K562 (cell line): ENCODE data around the gene FLRT1. TPM values are rescaled to one million over a fixed set of nuclear protein-coding genes. Genes with fewer than 3 reads are reported as not detected.

Experiments used
- ATAC-seq: fragments of 200-7000 bp; cut with Tn5 transposase; 3 replicates; pipeline ENCODE4 v1.9.1; 2020; ENCODE audit warnings: moderate library complexity
- BruUV-seq: library from RNA; stranded (reverse); fragments of 400-500 nt; replicated peaks from 2 replicates; lab custom pipeline; 2021; lab: Mats Ljungman, UMichigan
- CTCF ChIA-PET: fragments of 300-600 bp; formaldehyde crosslinking; extraction: SDS; loops from one replicate; lab custom pipeline; 2021; ENCODE audit warnings: low intra/inter-chr PET ratio; lab: Yijun Ruan, JAX
- POLR2A ChIA-PET: fragments of 300-600, 350-650 bp; sonication (Branson Sonifier 250); formaldehyde crosslinking; extraction: SDS; loops from one replicate; lab custom pipeline; 2021; ENCODE audit warnings: antibody characterized with exemption, inconsistent platforms; lab: Yijun Ruan, JAX
- DNase-seq, 4 experiments: peaks; one replicate each; pipeline versions ENCODE4 v3.0.0 to v3.0.0-alpha.2; 2011 to 2018; ENCODE audit warnings: low spot score in 3 of 4, mixed read lengths in 3 of 4; ENCODE audit errors: extremely low read depth in 1 of 4
- FAIRE-seq: peaks from 2 replicates; lab custom pipeline; 2011; peaks lifted over from hg19 to GRCh38; lab: Jason Lieb, UNC
- H2AFZ ChIP-seq: 2 replicates; pipeline ENCODE4 v1.6.0; 2011; ENCODE audit warnings: low read depth, low read length, control low read depth, inconsistent platforms
- H3K27ac ChIP-seq: fragments of 200-600 bp; 3 replicates; pipeline ENCODE4 v1.8.0; 2011; ENCODE audit warnings: low read depth, mild to moderate bottlenecking, control low read depth, inconsistent platforms, low read length, moderate library complexity, mixed read lengths; ENCODE audit errors: extremely low read depth
- H3K27me3 ChIP-seq, 2 experiments: fragments of 300-600 bp in 1 of 2; 2 replicates in 1 of 2; 3 replicates in 1 of 2; pipeline versions ENCODE4 v1.6.0 to v1.8.0; 2011; ENCODE audit warnings: inconsistent platforms in 2 of 2, low read length in 2 of 2, mild to moderate bottlenecking in 1 of 2, mixed read lengths in 1 of 2, moderate library complexity in 1 of 2; ENCODE audit not compliant: control insufficient read depth in 2 of 2, insufficient read depth in 2 of 2
- H3K36me3 ChIP-seq: fragments of 300-600 bp; 3 replicates; pipeline ENCODE4 v1.8.0; 2011; ENCODE audit warnings: mild to moderate bottlenecking, low read length, inconsistent platforms; ENCODE audit not compliant: control insufficient read depth, insufficient read depth
- H3K4me1 ChIP-seq, 2 experiments: fragments of 200-600 bp in 1 of 2; replicated peaks in 1 of 2; 2 replicates in 1 of 2; 3 replicates in 1 of 2; pipeline versions ENCODE4 v1.5.1 to v1.8.0; 2011; ENCODE audit warnings: inconsistent platforms in 2 of 2, low read length in 2 of 2, mild to moderate bottlenecking in 1 of 2, mixed read lengths in 1 of 2, moderate library complexity in 1 of 2; ENCODE audit not compliant: control insufficient read depth in 2 of 2, insufficient read depth in 2 of 2
- H3K4me2 ChIP-seq: 2 replicates; pipeline ENCODE4 v1.6.1; 2011; ENCODE audit warnings: low read length, control low read depth, inconsistent platforms, mixed read lengths; ENCODE audit not compliant: insufficient read depth
- H3K4me3 ChIP-seq: fragments of 200-600 bp; sonication (generic), shearing (Covaris generic); 2 replicates; pipeline ENCODE4 v1.5.1; 2016; ENCODE audit warnings: control low read depth, inconsistent platforms
- H3K79me2 ChIP-seq: fragments of 200-600 bp; 3 replicates; pipeline ENCODE4 v1.8.0; 2011; ENCODE audit warnings: low read length, inconsistent platforms; ENCODE audit not compliant: control insufficient read depth, insufficient read depth
- H3K9ac ChIP-seq, 2 experiments: 2 replicates each; pipeline versions ENCODE4 v1.6.0 to v1.6.1; 2011; ENCODE audit warnings: low read depth in 2 of 2, low read length in 2 of 2, control low read depth in 1 of 2, inconsistent platforms in 1 of 2, mild to moderate bottlenecking in 1 of 2, mixed read lengths in 1 of 2; ENCODE audit not compliant: insufficient read depth in 1 of 2
- H3K9me1 ChIP-seq: one replicate; pipeline ENCODE4 v1.6.0; 2011; ENCODE audit warnings: inconsistent platforms, mild to moderate bottlenecking, low read length, moderate library complexity; ENCODE audit not compliant: control insufficient read depth, insufficient read depth
- H3K9me3 ChIP-seq: replicated peaks from 2 replicates; pipeline ENCODE4 v1.5.1; 2011; ENCODE audit warnings: low read depth, low read length, inconsistent platforms; ENCODE audit not compliant: control insufficient read depth, insufficient read depth
- H4K20me1 ChIP-seq: replicated peaks from 2 replicates; pipeline ENCODE4 v1.6.1; 2011; ENCODE audit warnings: low read length, inconsistent platforms, mixed read lengths; ENCODE audit not compliant: control insufficient read depth, insufficient read depth
- BRD9 ChIP-seq: fragments of 450-650 bp; IDR thresholded peaks from 2 replicates; pipeline ENCODE4 v1.6.1; 2018; ENCODE audit warnings: low read depth; ENCODE audit not compliant: partially characterized antibody
- HDGF ChIP-seq: fragments of 450-650 bp; IDR thresholded peaks from 2 replicates; pipeline ENCODE4 v1.6.1; 2016
- MECOM ChIP-seq: fragments of 250-450 bp; sonication (Bioruptor Pico); IDR thresholded peaks from 2 replicates; pipeline ENCODE4 v1.8.0; 2022; ENCODE audit warnings: inconsistent platforms
- MYNN ChIP-seq, 2 experiments: sonication (generic); formaldehyde crosslinking in 1 of 2; IDR thresholded peaks; 2 replicates each; pipeline versions ENCODE4 v1.5.0 to v1.6.1; 2016 to 2020; ENCODE audit warnings: antibody characterized with exemption in 1 of 2, missing genetic modification reagents in 1 of 2
- NCOR1 ChIP-seq: fragments of 450-650 bp; IDR thresholded peaks from 2 replicates; pipeline ENCODE4 v1.6.1; 2016; ENCODE audit warnings: mild to moderate bottlenecking, moderate library complexity
- NFRKB ChIP-seq: fragments of 450-650 bp; IDR thresholded peaks from 2 replicates; pipeline ENCODE4 v1.6.1; 2016; ENCODE audit warnings: low read depth
- SMAD3 ChIP-seq: fragments of 450-650 bp; formaldehyde crosslinking; conservative IDR thresholded peaks from 2 replicates; pipeline ENCODE4 v1.4.0; 2020; ENCODE audit warnings: mild to moderate bottlenecking
- SRSF3 ChIP-seq: fragments of 200-400 bp; formaldehyde crosslinking; IDR thresholded peaks from 2 replicates; pipeline ENCODE4 v1.6.1; 2016; ENCODE audit warnings: mild to moderate bottlenecking, low read length, moderate library complexity; ENCODE audit not compliant: insufficient read depth
- SRSF7 ChIP-seq: fragments of 200-400 bp; formaldehyde crosslinking; optimal IDR thresholded peaks from 2 replicates; pipeline ENCODE3; 2017; ENCODE audit warnings: mild to moderate bottlenecking, low read depth, low read length
- TAF7 ChIP-seq: fragments of 450-650 bp; IDR thresholded peaks from 2 replicates; pipeline ENCODE4 v1.6.1; 2016; ENCODE audit warnings: missing genetic modification characterization, missing compliant biosample characterization
- TARDBP ChIP-seq: fragments of 450-650 bp; IDR thresholded peaks from 2 replicates; pipeline ENCODE4 v1.6.1; 2016
- ZBTB2 ChIP-seq: fragments of 450-650 bp; IDR thresholded peaks from 2 replicates; pipeline ENCODE4 v1.6.1; 2016; ENCODE audit warnings: antibody characterized with exemption
- ZBTB7A ChIP-seq: IDR thresholded peaks from 2 replicates; pipeline ENCODE4 v1.6.1; 2011; ENCODE audit warnings: low read depth, mild to moderate bottlenecking, low read length, moderate library complexity, borderline replicate concordance; ENCODE audit not compliant: control insufficient read depth
- ZNF395 ChIP-seq: fragments of 200-800 bp; sonication (Bioruptor generic); IDR thresholded peaks from 2 replicates; pipeline ENCODE4 v1.6.1; 2017; ENCODE audit warnings: missing genetic modification characterization, missing compliant biosample characterization
- ZNF511 ChIP-seq: sonication (generic); formaldehyde crosslinking; IDR thresholded peaks from 2 replicates; pipeline ENCODE4 v1.8.0; 2022; ENCODE audit warnings: mild to moderate bottlenecking, missing genetic modification reagents
- WGBS: fragments of 100-300 bp; shearing (Covaris generic); methylation state at CpG from one replicate; pipeline ENCODE4 v1.1.6; 2016; ENCODE audit warnings: low coverage, mixed read lengths; ENCODE audit not compliant: insufficient coverage; ENCODE audit errors: missing lambda C conversion rate; 5-methylcytosine and 5-hydroxymethylcytosine counted together
- in situ Hi-C: fragments of 300-500 bp; cut with MboI; formaldehyde crosslinking; loops from 4 replicates; pipeline ENCODE4 v1.15.0; 2018; ENCODE audit warnings: inconsistent platforms, mixed read lengths
- intact Hi-C: fragments of 100-400 bp; cut with micrococcal nuclease; formaldehyde crosslinking; loops from 2 replicates; pipeline ENCODE4 v1.14.2; 2022
- polyA plus RNA-seq, 8 experiments: library from polyadenylated mRNA; depleted of rRNA in 4 of 8; stranded (reverse) in 5 of 8; unstranded in 3 of 8; fragments of >200 nt; fragmentation: Nextera tagmentation in 2 of 8; fragmentation: Illumina TruSeq in 1 of 8; extraction: Ambion mirVana in 2 of 8; extraction: Trizol in 1 of 8; gene quantifications; 2 replicates each; pipeline versions ENCODE4 v1.2.1 to v1.2.3, GENCODE V29; 2011 to 2014; ENCODE audit warnings: inconsistent platforms in 1 of 8, missing spikeins in 1 of 8
- total RNA-seq, 7 experiments: library from RNA; depleted of rRNA in 6 of 7; stranded (reverse); fragments of >200 nt in 6 of 7; fragmentation: Illumina TruSeq in 2 of 7; extraction: Trizol in 2 of 7; gene quantifications; 2 replicates each; pipeline versions ENCODE4 v1.2.1 to v1.2.3, GENCODE V29; 2011 to 2021; ENCODE audit warnings: low replicate concordance in 1 of 7
- TF ChIP-seq, protein P1 (sequence below): fragments of 250-450 bp; sonication (Bioruptor Pico); IDR thresholded peaks from 2 replicates; pipeline ENCODE4 v1.8.0; 2022; ENCODE audit warnings: moderate library complexity, mild to moderate bottlenecking, inconsistent platforms
- TF ChIP-seq, protein P2 (sequence below): sonication (generic); formaldehyde crosslinking; IDR thresholded peaks from 2 replicates; pipeline ENCODE4 v1.8.1; 2022; ENCODE audit warnings: missing genetic modification reagents

The FLRT1 gene
- total and polyA plus RNA-seq, 9 of the 15 experiments (the other 6 are each of a cell fraction or from before 2014, with no cell fraction given), result not detected

- TF ChIP-seq ZBTB2 (no peak), ZBTB7A (no peak), ZNF511 (no peak), HDGF (no peak)
These were observed 19.5 kb upstream of the FLRT1 start (continued) for GRCh38 chr11:64015935-64016845.

- intact Hi-C loops, result no loop called here
- Histone ChIP-seq H4K20me1 (peaks cover 54% of the 10 kb centered on the region), H3K9me1 (no peaks in the 10 kb centered on the region), H3K4me3 (no peak overlapping the region), H3K27me3 (peaks cover 0 to 4% of the 10 kb centered on the region in 2 experiments; a peak in 1 of 5 replicates), H3K4me2 (no peak overlapping the region), H3K9me3 (no peaks in the 10 kb centered on the region), H3K27ac (no peak overlapping the region), H3K4me1 (peaks cover 0 to 58% of the 10 kb centered on the region in 2 experiments; a peak in 2 of 5 replicates), H3K9ac (no peak overlapping the region), H3K79me2 (no peaks in the 10 kb centered on the region), H3K36me3 (no peaks in the 10 kb centered on the region), H2AFZ (no peak overlapping the region)
- DNase-seq (no peak), ATAC-seq (no peak), FAIRE-seq (no peak)
- POLR2A ChIA-PET, result interaction anchor here (0.6 kb wide), 2 partner anchors 49 to 1880 kb away, joined by 3 read pairs; no protein-coding TSS in a partner anchor
- CTCF ChIA-PET, result no interaction called here
- BruUV-seq, result no TSS peak
- in situ Hi-C loops, result no loop called here
- 47% methylated on average over 7 of the region's 7 CpGs for WGBS
- TF ChIP-seq, protein P1, sequence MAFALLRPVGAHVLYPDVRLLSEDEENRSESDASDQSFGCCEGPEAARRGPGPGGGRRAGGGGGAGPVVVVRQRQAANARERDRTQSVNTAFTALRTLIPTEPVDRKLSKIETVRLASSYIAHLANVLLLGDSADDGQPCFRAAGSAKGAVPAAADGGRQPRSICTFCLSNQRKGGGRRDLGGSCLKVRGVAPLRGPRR (CRISPR knock-in tag), result no peak
- no peak for TF ChIP-seq BRD9
- TF ChIP-seq NCOR1, result no peak
- TF ChIP-seq MECOM, result no peak
- TF ChIP-seq SMAD3 (CRISPR knock-in tag), result no peak
- TF ChIP-seq SRSF7, result no peak
- TF ChIP-seq NFRKB, result no peak
- TF ChIP-seq MYNN (IDR thresholded peaks at IDR 0.05), result no peak
- no peak for TF ChIP-seq MYNN (CRISPR knock-in tag; IDR thresholded peaks at IDR 0.05)
- TF ChIP-seq, protein P2, sequence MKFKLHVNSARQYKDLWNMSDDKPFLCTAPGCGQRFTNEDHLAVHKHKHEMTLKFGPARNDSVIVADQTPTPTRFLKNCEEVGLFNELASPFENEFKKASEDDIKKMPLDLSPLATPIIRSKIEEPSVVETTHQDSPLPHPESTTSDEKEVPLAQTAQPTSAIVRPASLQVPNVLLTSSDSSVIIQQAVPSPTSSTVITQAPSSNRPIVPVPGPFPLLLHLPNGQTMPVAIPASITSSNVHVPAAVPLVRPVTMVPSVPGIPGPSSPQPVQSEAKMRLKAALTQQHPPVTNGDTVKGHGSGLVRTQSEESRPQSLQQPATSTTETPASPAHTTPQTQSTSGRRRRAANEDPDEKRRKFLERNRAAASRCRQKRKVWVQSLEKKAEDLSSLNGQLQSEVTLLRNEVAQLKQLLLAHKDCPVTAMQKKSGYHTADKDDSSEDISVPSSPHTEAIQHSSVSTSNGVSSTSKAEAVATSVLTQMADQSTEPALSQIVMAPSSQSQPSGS (CRISPR knock-in tag), result no peak
- TF ChIP-seq ZNF395, result no peak
- no peak for TF ChIP-seq TAF7 (tag)
- TF ChIP-seq TARDBP, result no peak
- TF ChIP-seq SRSF3, result no peak
These were observed 17.8 kb upstream of the FLRT1 start for GRCh38 chr11:64017945-64018224.
